Retinal pigment epithelial cell (primary cell): ENCODE results near the gene CD2BP2.
A peak's percentile ranks its signal among the peaks of the same experiment; 100 is the strongest.
"Not testable (repeated sequence)": the region's sequence is repeated elsewhere in the genome, so short reads cannot be mapped to it uniquely, and the experiment has no call there.

Source experiments
- DNase-seq: peaks from one replicate; pipeline ENCODE4 v3.0.0-alpha.2; 2010; ENCODE audit warnings: low read depth
- H3K4me3 ChIP-seq: 2 replicates; pipeline ENCODE4 v1.5.1; 2011; ENCODE audit warnings: mild to moderate bottlenecking, low read length, control low read depth, moderate library complexity
- TF ChIP-seq, protein P1 (sequence below): conservative IDR thresholded peaks from 2 replicates; pipeline ENCODE4 v1.5.1; 2011; ENCODE audit warnings: low read depth, low read length, control low read depth, inconsistent platforms

Gene CD2BP2

DNA sequence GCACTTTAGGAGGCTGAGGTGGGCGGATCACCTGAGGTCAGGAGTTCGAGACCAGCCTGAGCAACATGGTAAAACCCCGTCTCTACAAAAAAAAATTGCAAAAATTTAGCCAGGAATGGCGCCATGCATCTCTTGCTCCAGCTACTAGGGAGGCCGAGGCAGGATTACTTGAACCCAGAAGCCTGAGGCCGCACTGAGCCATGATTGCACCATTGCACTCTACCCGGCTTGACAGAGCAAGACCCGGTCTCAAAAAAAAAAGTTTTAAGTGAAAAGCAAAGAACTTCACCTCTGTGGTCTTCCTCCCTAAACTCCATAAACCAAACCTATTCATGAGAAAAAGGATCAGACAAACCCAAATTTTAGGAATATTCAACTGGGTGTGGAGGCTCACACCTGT lies 7.0 kb downstream of the CD2BP2 start:
- no peak for DNase-seq
- TF ChIP-seq, protein P1, sequence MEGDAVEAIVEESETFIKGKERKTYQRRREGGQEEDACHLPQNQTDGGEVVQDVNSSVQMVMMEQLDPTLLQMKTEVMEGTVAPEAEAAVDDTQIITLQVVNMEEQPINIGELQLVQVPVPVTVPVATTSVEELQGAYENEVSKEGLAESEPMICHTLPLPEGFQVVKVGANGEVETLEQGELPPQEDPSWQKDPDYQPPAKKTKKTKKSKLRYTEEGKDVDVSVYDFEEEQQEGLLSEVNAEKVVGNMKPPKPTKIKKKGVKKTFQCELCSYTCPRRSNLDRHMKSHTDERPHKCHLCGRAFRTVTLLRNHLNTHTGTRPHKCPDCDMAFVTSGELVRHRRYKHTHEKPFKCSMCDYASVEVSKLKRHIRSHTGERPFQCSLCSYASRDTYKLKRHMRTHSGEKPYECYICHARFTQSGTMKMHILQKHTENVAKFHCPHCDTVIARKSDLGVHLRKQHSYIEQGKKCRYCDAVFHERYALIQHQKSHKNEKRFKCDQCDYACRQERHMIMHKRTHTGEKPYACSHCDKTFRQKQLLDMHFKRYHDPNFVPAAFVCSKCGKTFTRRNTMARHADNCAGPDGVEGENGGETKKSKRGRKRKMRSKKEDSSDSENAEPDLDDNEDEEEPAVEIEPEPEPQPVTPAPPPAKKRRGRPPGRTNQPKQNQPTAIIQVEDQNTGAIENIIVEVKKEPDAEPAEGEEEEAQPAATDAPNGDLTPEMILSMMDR: no peak
- H3K4me3 ChIP-seq: no peak overlapping the region

DNA sequence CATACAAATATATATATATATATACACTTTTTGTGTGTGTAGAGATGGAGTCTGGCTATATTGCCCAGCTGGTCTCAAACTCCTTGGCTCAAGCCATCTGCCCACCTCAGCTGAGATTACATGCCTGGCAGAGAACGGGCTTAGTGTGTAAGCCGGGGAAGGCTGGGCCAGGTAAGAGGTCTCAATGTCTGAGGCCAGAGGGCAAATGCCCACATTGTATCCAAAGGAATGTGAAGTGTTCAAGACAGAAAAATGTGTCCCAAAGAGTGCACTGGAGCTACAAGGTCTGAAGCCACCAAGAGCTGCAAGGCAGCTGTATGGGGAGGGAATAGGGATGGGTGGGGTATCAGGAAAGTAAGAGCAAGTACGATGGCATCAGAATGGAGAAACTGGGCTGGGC lies 8.8 kb downstream of the CD2BP2 start:
- H3K4me3 ChIP-seq: no peak overlapping the region
- DNase-seq: no peak
- TF ChIP-seq, protein P1: no peak

DNA sequence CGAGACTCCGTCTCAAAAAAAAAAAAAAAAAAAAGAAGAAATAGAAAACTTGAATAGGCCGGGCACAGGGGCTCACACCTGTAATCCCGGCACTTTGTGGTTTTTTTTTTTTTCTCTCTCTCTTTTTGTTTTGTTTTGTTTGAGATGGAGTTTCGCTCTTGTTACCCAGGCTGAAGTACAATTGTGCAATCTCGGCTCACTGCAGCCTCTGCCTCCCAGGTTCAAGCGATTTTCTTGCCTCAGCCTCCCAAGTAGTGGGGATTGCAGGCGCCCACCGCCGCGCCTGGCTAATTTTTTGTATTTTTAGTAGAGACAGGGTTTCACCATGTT lies 11.7 kb downstream of the CD2BP2 start:
- H3K4me3 ChIP-seq, DNase-seq: not testable (repeated sequence)

DNA sequence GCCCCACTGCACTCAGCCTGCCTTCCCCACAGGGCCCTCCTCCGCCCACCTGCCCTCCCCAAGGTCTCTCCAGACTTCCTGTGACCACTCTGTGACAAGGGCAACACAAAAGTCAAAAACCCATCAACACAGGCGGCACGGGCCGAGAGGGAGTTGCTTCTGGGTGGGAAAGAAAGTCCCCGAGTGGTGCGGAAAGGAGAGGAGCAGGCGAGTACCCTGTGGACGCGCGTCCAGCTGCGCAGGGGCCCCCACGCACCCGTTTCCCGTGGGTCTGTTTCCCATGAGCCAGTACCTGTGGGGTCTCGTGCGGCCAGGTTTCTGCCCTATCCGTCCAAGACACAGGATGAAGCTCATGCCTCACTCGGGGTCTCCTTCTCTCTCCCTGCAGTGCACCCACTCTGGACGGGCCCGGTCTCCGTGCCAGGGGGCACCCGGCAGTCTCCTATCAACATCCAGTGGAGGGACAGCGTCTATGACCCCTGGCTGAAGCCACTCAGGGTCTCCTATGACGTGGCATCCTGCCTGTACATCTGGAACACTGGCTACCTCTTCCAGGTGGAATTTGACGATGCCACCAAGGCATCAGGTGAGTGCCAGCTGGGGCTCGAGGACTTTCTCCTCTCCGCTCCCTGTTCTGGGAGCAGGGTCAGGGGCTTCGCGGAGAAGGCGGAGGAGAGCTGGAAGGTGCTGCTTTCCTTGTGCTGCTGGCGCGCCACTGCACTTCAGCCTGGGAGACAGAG lies 12.2 kb downstream of the CD2BP2 start:
- TF ChIP-seq, protein P1: no peak
- no peak overlapping the region for H3K4me3 ChIP-seq
- no peak for DNase-seq

DNA sequence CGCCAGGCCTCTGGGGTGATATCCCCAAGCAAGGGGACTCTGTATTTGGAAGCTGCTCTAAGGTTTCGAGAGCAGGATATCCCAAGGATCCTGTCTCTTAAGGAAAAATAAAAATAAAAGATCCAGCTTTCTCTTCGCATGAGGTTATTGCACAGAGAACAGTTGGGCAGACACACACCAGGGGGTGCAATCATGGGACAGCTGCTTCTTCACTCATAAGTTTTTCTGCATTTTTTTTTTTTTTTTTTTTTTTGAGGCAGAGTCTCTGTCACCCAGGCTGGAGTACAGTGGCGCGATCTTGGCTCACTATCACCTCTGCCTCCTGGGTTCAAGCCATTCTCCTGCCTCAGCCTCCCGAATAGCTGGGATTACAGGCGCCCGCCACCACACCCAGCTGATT lies 13.1 kb downstream of the CD2BP2 start:
- not testable (repeated sequence) for H3K4me3 ChIP-seq, DNase-seq

DNA sequence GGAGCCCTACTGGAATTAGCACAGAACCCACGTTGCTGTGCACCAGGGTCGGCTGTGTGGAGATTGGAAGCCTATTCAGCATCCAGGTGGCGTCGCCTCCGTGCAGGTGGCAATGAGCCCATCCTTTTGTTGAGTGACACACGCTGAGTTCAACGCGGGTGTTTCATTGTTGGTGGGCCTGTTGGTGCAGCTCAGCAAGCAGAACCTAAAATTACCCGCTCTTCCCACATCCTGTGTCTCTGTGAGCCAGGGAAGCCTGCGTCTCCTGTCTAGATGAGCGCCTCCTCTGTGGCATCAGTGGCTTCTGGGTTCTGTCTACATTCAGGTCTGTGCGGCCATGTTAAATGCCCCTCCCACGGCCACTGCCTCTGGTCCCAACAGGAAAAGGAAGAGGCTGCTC lies 14.5 kb downstream of the CD2BP2 start:
- H3K4me3 ChIP-seq: no peak overlapping the region
- TF ChIP-seq, protein P1: no peak
- DNase-seq: no peak

DNA sequence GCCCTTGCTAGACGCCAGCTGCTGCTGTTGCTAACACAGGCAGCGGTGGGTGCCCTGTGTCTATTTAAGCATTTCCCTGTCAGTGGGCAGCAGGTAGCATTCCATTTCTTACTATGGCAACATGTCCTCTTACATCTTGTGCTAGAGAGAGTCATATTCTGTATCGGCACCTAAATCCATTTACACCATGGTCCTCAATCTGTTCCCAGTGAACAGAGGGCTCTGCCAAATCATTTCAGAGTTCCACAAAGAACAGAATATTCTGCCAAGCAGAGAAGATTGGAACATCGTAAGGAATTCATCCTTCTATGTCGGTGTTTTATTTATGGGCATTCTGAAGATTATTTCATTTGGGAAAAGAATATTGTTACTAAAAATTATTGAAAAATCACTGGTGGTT lies 16.4 kb downstream of the CD2BP2 start:
- DNase-seq: not testable (repeated sequence)

DNA sequence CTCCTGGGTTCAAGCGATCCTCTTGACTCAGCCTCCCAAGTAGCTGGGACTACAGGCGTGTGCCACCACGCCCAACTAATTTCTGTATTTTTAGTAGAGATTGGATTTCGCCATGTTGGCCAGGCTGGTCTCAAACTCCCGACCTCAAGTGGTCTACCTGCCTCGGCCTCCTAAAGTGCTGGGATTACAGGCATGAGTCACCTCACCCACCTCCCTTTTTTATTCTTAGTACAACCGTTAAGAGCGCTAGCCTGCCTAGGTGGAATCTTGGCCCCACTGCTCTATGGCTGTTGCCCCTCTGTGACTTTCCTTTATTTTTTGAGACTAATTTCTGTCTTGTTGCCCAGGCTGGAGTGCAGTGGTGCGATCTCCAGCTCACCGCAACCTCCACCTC lies 17.1 kb downstream of the CD2BP2 start:
- not testable (repeated sequence) for H3K4me3 ChIP-seq, DNase-seq

More for the DNA sequence above, 16.4 kb downstream of the CD2BP2 start:
- H3K4me3 ChIP-seq: not testable (repeated sequence)

DNA sequence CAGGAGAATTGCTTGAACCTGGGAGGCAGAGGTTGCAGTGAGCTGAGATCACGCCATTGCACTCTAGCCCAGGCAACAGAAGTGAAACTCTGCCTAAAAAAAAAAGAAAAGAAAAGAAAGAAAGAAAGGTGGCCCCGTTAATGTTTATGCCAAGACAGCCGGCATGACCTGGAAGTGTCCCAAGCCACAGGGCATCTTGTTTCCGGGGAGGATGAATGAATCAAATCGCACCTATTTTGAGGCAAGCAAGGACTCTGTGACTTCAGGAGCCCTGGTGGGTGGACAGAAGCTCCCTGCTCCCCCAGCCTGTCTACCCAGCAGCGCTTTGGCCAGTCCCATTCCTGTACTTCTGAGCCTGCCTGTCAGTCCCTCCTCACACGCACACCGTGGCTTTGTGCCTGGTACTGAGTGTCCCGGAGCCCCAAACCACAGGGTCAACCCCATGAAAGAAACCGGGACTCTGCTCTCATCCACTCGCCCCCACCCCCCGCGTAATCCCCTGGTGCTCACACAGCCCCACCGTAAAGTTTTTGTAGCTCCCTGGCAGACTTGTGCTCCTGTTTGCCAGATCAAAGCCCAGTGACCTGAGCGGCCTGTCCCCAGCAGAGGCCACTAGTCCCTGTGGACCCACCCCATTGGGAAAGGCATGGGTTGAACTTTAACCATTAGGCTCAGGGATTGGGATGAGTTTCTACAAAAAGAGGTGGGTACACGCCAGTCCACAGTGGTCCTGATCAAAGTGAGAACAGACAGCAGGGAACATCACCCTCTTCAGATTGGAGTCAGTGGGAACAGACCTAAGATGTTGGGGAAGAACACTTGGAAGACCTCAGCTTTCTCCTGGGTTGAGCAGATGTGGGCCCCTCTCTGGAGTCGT lies 19.3 kb downstream of the CD2BP2 start:
- TF ChIP-seq, protein P1: no peak
- peak overlapping the region; percentile 49 for H3K4me3 ChIP-seq
- peak; percentile 51 for DNase-seq

DNA sequence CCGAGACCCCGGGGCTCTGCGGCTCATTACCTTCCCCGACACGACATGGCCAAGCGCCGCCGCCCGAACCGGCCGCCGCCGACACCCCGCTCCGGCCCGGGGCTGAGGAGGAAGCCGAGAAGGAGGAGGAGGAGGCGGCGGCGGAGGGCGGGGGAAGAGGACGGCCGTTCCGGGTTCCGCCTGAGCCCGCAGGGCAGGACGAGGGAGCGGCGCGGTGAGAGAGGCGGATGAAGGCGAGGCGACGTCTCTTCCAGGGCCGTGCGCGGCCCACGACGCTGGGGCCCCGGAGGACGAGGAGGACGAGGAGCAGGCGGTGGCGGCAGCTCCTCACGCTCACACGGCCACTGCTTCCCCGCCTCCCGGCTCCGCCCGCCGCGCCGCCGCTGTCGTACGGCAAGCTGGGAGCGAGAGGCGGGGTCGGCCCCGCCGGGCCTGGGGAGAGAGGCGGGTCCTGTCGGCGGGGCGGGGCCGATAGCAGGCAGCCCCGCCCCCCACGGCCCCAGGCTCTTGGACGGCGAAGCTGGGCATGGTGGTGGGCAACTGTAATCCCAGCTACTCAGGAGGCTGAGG lies 20.0 kb downstream of the CD2BP2 start:
- not testable (repeated sequence) for DNase-seq
- H3K4me3 ChIP-seq: peak overlapping the region; percentile 61

DNA sequence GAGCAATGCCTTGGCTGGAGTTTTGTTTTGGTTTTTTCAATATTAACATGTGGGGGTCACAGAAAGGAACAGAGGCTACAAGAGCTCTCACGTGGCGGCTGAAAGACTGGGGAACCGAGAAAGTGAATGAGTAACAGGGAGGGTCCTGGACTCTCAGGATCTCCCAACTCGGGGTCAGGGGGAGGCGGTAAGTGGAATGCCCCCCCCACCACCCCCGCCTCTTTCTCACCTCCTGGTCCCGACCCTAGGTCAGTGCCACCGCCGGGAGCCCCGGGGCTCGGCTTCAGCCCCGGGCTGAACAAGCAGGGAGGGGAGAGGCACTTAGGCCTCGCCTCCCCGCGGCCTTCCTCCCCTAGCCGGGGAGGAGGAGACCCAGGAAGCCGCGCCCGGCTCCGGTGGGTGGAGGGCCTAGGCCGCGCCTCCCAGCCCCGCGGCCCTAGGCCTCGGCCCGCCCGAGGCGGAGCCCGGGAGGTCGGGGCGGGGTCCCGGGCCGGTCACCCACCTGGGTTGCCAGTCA lies 20.6 kb downstream of the CD2BP2 start:
- DNase-seq: not testable (repeated sequence)
- H3K4me3 ChIP-seq: peak overlapping the region; percentile 61

DNA sequence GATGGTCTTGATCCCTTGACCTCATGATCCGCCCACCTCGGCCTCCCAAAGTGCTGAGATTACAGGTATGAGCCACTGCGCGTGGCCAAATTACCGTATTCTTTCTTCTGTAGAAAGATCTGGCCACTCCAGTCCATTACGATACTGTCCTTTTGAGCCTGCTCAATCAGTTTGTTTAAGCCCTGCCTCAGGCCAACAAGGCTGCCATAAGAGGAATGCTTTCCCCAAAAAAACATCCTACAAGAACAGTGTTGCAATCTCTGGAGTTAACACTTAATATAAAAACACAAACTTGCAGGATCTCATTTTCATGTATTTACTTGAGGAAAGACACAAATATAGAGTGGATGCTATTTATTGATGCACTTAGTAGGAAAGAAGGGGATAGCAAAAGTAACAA lies 30.9 kb downstream of the CD2BP2 start:
- not testable (repeated sequence) for DNase-seq

DNA sequence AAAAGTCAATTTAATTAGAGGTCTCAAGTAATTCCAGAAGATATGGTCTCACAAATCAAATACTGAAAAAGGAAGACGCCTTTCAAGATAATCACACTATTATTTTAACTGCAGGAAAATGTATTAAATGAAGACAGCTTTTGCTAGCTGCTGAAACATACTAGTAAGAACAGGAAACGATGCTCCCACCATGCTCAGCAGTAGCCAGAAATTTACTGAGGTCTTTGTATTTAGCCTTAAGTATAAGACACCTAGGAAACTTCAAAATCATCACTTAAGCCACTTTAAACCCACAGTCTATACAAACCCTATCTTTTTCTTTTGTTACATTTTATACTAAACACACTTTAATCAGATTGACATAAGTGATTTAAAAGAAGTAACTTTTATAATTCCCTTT lies 36.5 kb downstream of the CD2BP2 start:
- DNase-seq, H3K4me3 ChIP-seq: not testable (repeated sequence)

More for the DNA sequence above, 30.9 kb downstream of the CD2BP2 start:
- H3K4me3 ChIP-seq: not testable (repeated sequence)
